GM23338 (cell line): ENCODE results near the gene POMGNT1. TPM values are rescaled to one million over a fixed set of nuclear protein-coding genes. Genes with fewer than 3 reads are reported as not detected.

ENCODE experiments used
- ATAC-seq: fragments of 200-7000 bp; cut with Tn5 transposase; 3 replicates; pipeline ENCODE4 v1.9.1; 2020
- DNase-seq: peaks from one replicate; pipeline ENCODE4 v3.0.0-alpha.2; 2015; ENCODE audit warnings: low spot score
- H2AFZ ChIP-seq: fragments of 200-600 bp; sonication (generic); 2 replicates; pipeline ENCODE4 v1.8.0; 2016; ENCODE audit warnings: antibody characterized with exemption, mild to moderate bottlenecking, moderate library complexity
- H3F3A ChIP-seq: fragments of 200-600 bp; sonication (generic); replicated peaks from 2 replicates; pipeline ENCODE4 v1.8.0; 2017; ENCODE audit warnings: antibody characterized with exemption, mixed run types, low read depth
- H3K27ac ChIP-seq: fragments of 200-600 bp; sonication (generic); 2 replicates; pipeline ENCODE4 v1.6.1; 2016; ENCODE audit warnings: low read depth
- H3K27me3 ChIP-seq: fragments of 200-600 bp; sonication (generic); 2 replicates; pipeline ENCODE4 v1.8.0; 2016; ENCODE audit warnings: mild to moderate bottlenecking, mixed run types, moderate library complexity; ENCODE audit not compliant: insufficient read depth
- H3K36me3 ChIP-seq: fragments of 200-600 bp; sonication (generic); 2 replicates; pipeline ENCODE4 v1.8.0; 2016; ENCODE audit warnings: mild to moderate bottlenecking; ENCODE audit not compliant: insufficient read depth
- H3K4me1 ChIP-seq: fragments of 200-600 bp; sonication (generic); 2 replicates; pipeline ENCODE4 v1.8.0; 2016; ENCODE audit warnings: mild to moderate bottlenecking, moderate library complexity; ENCODE audit not compliant: insufficient read depth
- H3K4me2 ChIP-seq: fragments of 200-600 bp; sonication (generic); 2 replicates; pipeline ENCODE4 v1.7.1; 2017; ENCODE audit warnings: mixed run types
- H3K4me3 ChIP-seq: fragments of 200-600 bp; sonication (generic); 2 replicates; pipeline ENCODE4 v1.6.1; 2016; ENCODE audit warnings: mixed run types
- H3K79me2 ChIP-seq: fragments of 200-600 bp; sonication (generic); replicated peaks from 2 replicates; pipeline ENCODE4 v1.8.0; 2017; ENCODE audit warnings: mild to moderate bottlenecking; ENCODE audit not compliant: insufficient read depth
- H3K9me2 ChIP-seq: fragments of 200-600 bp; sonication (generic); 2 replicates; pipeline ENCODE4 v1.8.0; 2017; ENCODE audit not compliant: insufficient read depth
- H4K20me1 ChIP-seq: fragments of 200-600 bp; sonication (generic); replicated peaks from 2 replicates; pipeline ENCODE4 v1.8.0; 2017; ENCODE audit warnings: mild to moderate bottlenecking; ENCODE audit not compliant: insufficient read depth
- H3K27ac Mint-ChIP-seq: 2 replicates; pipeline ENCODE4 v1.8.0; 2020; ENCODE audit warnings: inconsistent platforms, mild to moderate bottlenecking, moderate library complexity, mixed read lengths
- H3K27me3 Mint-ChIP-seq: 3 replicates; pipeline ENCODE4 v1.8.0; 2022; ENCODE audit warnings: low read depth, mild to moderate bottlenecking, moderate library complexity, mixed read lengths, inconsistent platforms; ENCODE audit not compliant: insufficient read depth, poor library complexity
- H3K36me3 Mint-ChIP-seq: 3 replicates; pipeline ENCODE4 v1.8.0; 2021; ENCODE audit warnings: low read depth, mild to moderate bottlenecking, inconsistent platforms, moderate library complexity, mixed read lengths
- H3K4me1 Mint-ChIP-seq: 3 replicates; pipeline ENCODE4 v1.8.0; 2020; ENCODE audit warnings: mild to moderate bottlenecking, inconsistent platforms, mixed read lengths
- H3K4me3 Mint-ChIP-seq: 3 replicates; pipeline ENCODE4 v1.8.0; 2021; ENCODE audit warnings: moderate library complexity, mild to moderate bottlenecking, inconsistent platforms, mixed read lengths
- H3K9me3 Mint-ChIP-seq: 3 replicates; pipeline ENCODE4 v1.8.0; 2020; ENCODE audit warnings: moderate library complexity, mild to moderate bottlenecking, inconsistent platforms, mixed read lengths
- CREB1 ChIP-seq: fragments of 250-450 bp; sonication (Bioruptor Pico); IDR thresholded peaks from 2 replicates; pipeline ENCODE4 v1.5.0; 2020; ENCODE audit warnings: low read depth, mild to moderate bottlenecking, moderate library complexity
- ETS1 ChIP-seq: IDR thresholded peaks from 2 replicates; pipeline ENCODE4 v1.6.1; 2016; ENCODE audit warnings: antibody characterized with exemption
- NANOG ChIP-seq: IDR thresholded peaks from 2 replicates; pipeline ENCODE4 v1.6.1; 2016; ENCODE audit warnings: antibody characterized with exemption, borderline replicate concordance
- POLR2AphosphoS5 ChIP-seq: IDR thresholded peaks from 2 replicates; pipeline ENCODE4 v1.6.1; 2016; ENCODE audit warnings: antibody characterized with exemption, low read depth
- REST ChIP-seq: IDR thresholded peaks from one replicate; pipeline ENCODE4 v1.6.1; 2018; ENCODE audit warnings: antibody characterized with exemption; ENCODE audit not compliant: unreplicated experiment
- STAT1 ChIP-seq: IDR thresholded peaks from one replicate; pipeline ENCODE4 v1.6.1; 2016; ENCODE audit warnings: antibody characterized with exemption; ENCODE audit not compliant: unreplicated experiment
- ZNF114 ChIP-seq: fragments of 250-450 bp; sonication (Bioruptor Pico); IDR thresholded peaks from 2 replicates; pipeline ENCODE4 v1.5.0; 2020; ENCODE audit warnings: mild to moderate bottlenecking, moderate library complexity
- polyA plus RNA-seq: library from polyadenylated mRNA; unstranded; fragments of >200 nt; fragmentation: Nextera tagmentation; extraction: Ambion mirVana; gene quantifications from 2 replicates; pipeline ENCODE4 v1.2.1, GENCODE V29; 2016
- total RNA-seq: library from RNA; depleted of rRNA; stranded (reverse); fragments of >200 nt; shearing (Covaris generic); gene quantifications from 2 replicates; pipeline ENCODE4 v1.2.3, GENCODE V29; 2014
- TF ChIP-seq, protein P1 (sequence below), 2 experiments: fragments of 200-600 bp in 1 of 2; sonication (generic) in 1 of 2; conservative IDR thresholded peaks; 2 replicates each; pipeline versions ENCODE4 v1.5.1 to v1.6.1; 2016 to 2017; ENCODE audit warnings: antibody characterized with exemption in 2 of 2, low read depth in 2 of 2, mild to moderate bottlenecking in 2 of 2, moderate library complexity in 1 of 2

The POMGNT1 gene
- total and polyA plus RNA-seq, 2 experiments from 2014 or later: 24.3 to 32.1 TPM

DNA sequence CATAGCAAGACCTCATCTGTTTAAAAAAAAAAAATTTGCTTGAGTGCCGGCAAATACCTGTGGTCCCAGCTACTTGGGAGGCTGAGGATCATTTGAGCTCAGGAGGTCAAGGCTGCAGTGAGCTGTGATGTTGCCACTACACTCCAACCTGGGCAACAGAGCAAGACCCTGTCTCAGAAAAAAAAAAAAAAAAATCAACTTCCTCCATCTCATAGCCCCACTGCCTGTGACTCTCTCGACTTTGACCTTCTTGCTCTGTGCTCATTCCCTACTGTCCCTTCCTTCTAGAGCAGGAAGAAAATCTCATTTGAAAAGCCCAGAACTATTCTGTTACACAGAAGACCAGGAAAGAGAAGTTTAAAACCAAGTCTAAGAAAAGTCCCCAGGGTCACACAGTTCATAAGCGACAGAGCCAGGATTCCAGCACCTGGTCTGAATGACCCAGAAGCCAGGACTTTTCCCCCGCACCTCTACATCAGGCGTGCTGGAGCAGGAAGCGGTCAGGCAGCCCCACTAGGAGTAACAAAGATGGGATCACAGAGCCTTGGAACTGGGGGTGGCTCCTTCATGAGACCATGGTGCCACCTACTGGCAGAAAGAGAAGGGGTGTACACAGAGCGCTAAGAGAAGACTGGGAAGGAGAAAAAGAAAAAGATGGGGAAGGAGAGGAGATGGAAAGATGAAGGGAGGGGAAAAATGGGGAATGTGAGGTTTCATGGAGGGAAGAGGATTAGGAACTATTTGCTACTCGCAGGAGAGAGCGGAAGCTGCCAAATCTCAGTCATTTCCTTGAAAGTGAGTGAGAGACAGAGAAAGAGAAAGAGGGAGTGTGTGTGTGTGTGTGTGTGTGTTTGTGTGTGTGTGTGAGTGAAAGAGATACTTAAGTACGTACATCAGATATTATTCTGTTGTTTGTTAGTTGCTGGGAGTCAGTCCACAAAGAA lies 18.8 kb downstream of the POMGNT1 start:
- H4K20me1 ChIP-seq: no peaks in the 10 kb centered on the region
- Mint-ChIP-seq H3K27me3 (peaks cover 7% of the 10 kb centered on the region), H3K9me3 (no peaks in the 10 kb centered on the region), H3K36me3 (no peaks in the 10 kb centered on the region), H3K4me1 (peaks cover 7% of the 10 kb centered on the region; the same call in 2 of the 3 replicates), H3K4me3 (no peak overlapping the region), H3K27ac (no peak overlapping the region)
- H3F3A ChIP-seq: no peaks in the 10 kb centered on the region
- H3K27me3 ChIP-seq: 0 out of 2 replicates have a peak, but pooled peaks cover 6% of the 10 kb centered on the region
- ATAC-seq (peak; percentile 93), DNase-seq (peak; percentile 97)
- H3K27ac ChIP-seq: no peak overlapping the region
- no peak for TF ChIP-seq REST
- TF ChIP-seq, protein P1, sequence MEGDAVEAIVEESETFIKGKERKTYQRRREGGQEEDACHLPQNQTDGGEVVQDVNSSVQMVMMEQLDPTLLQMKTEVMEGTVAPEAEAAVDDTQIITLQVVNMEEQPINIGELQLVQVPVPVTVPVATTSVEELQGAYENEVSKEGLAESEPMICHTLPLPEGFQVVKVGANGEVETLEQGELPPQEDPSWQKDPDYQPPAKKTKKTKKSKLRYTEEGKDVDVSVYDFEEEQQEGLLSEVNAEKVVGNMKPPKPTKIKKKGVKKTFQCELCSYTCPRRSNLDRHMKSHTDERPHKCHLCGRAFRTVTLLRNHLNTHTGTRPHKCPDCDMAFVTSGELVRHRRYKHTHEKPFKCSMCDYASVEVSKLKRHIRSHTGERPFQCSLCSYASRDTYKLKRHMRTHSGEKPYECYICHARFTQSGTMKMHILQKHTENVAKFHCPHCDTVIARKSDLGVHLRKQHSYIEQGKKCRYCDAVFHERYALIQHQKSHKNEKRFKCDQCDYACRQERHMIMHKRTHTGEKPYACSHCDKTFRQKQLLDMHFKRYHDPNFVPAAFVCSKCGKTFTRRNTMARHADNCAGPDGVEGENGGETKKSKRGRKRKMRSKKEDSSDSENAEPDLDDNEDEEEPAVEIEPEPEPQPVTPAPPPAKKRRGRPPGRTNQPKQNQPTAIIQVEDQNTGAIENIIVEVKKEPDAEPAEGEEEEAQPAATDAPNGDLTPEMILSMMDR (conservative IDR thresholded peaks at IDR 0.05; ENCODE audit: low read depth in 2 of 2): peak; percentile 98 to 99
- H3K36me3 ChIP-seq: no peaks in the 10 kb centered on the region
- H3K79me2 ChIP-seq: no peaks in the 10 kb centered on the region
- H3K4me2 ChIP-seq: no peak overlapping the region
- H3K9me2 ChIP-seq: no peaks in the 10 kb centered on the region
- H2AFZ ChIP-seq: peak overlapping the region; percentile 75
- H3K4me3 ChIP-seq: no peak overlapping the region
- peaks cover 6% of the 10 kb centered on the region; the same call in 1 of the 2 replicates for H3K4me1 ChIP-seq

- H3K27ac Mint-ChIP-seq: no peak within 1 kb of the TSS
- H3K27ac ChIP-seq: no peak within 1 kb of the TSS
- H3K27me3 Mint-ChIP-seq: no peaks in the 10 kb centered on the region
- no peak for DNase-seq
- no peak within 1 kb of the TSS for H3K4me3 ChIP-seq
- no peaks in the 10 kb centered on the region for H3F3A ChIP-seq
- H3K4me3 Mint-ChIP-seq: no peak within 1 kb of the TSS
- no peaks in the 10 kb centered on the region for H3K9me2 ChIP-seq
- peak within 1 kb of the TSS; percentile 78 for H2AFZ ChIP-seq
- H3K36me3 Mint-ChIP-seq: no peaks in the 10 kb centered on the region
- 0 out of 2 replicates have a peak, but pooled peaks cover 1% of the 10 kb centered on the region for H3K27me3 ChIP-seq
- H4K20me1 ChIP-seq: no peaks in the 10 kb centered on the region
- no peak within 1 kb of the TSS for H3K4me2 ChIP-seq
- peaks cover 16% of the 10 kb centered on the region; the same call in 1 of the 2 replicates for H3K4me1 ChIP-seq
- no peaks in the 10 kb centered on the region for H3K9me3 Mint-ChIP-seq
- no peak for ATAC-seq
- no peaks in the 10 kb centered on the region for H3K36me3 ChIP-seq
- H3K79me2 ChIP-seq: no peaks in the 10 kb centered on the region
- H3K4me1 Mint-ChIP-seq: peaks cover 16% of the 10 kb centered on the region
- TF ChIP-seq NANOG (no peak), ETS1 (no peak), REST (no peak), CREB1 (CRISPR knock-in tag) (no peak), ZNF114 (CRISPR knock-in tag) (no peak), STAT1 (no peak), POLR2AphosphoS5 (no peak)
Observed at GRCh38 chr1:46176211-46176865, 21.9 kb downstream of the POMGNT1 start, which contains the start of gene P3R3URF. Gene P3R3URF (minus strand): TSS chr1:46176488. CDS start chr1:46176471, 17 bp downstream.
